GM10248 (cell line): ENCODE results near the gene CCDC201.

Experiments used
- CTCF ChIA-PET: fragments of 300-600 bp; sonication (Branson Sonifier 250); formaldehyde crosslinking; extraction: SDS; loops from one replicate; lab custom pipeline; 2021; ENCODE audit warnings: antibody characterized with exemption; lab: Yijun Ruan, JAX
- POLR2A ChIA-PET: fragments of 350-650 bp; sonication (Branson Sonifier 250); formaldehyde crosslinking; extraction: SDS; loops from one replicate; lab custom pipeline; 2020; ENCODE audit warnings: antibody characterized with exemption; lab: Yijun Ruan, JAX
- DNase-seq: peaks from one replicate; pipeline ENCODE4 v3.0.0; 2012; ENCODE audit errors: extremely low spot score
- CTCF ChIP-seq: IDR thresholded peaks from 2 replicates; pipeline ENCODE4 v1.5.1; 2012; ENCODE audit warnings: mild to moderate bottlenecking, low read depth; ENCODE audit errors: extremely low read depth, missing control alignments, control extremely low read depth

CCDC201 gene

GRCh38 chr7:45886931-45887667 is 14.2 kb upstream of the CCDC201 start:
- no peak for TF ChIP-seq CTCF

GRCh38 chr7:45885264-45885882 is 12.5 kb upstream of the CCDC201 start:
- no peak for TF ChIP-seq CTCF
- no peak for DNase-seq
- ChIA-PET CTCF (interaction anchor here (1.3 kb wide), 1 partner anchor 13 kb away, joined by 5 read pairs; the partner anchor contains the start of gene CCDC201), POLR2A (no interaction called here)

More at GRCh38 chr7:45886931-45887667, 14.2 kb upstream of the CCDC201 start:
- ChIA-PET CTCF (no interaction called here), POLR2A (no interaction called here)
- no peak for DNase-seq

- TF ChIP-seq CTCF: no peak
- POLR2A ChIA-PET: no interaction called here
- no peak for DNase-seq
- CTCF ChIA-PET: interaction anchor here (1.3 kb wide), 1 partner anchor 12 kb away, joined by 5 read pairs; the partner anchor contains the start of gene CCDC201
Measured at GRCh38 chr7:45884136-45884535, 11.3 kb upstream of the CCDC201 start.

DNA sequence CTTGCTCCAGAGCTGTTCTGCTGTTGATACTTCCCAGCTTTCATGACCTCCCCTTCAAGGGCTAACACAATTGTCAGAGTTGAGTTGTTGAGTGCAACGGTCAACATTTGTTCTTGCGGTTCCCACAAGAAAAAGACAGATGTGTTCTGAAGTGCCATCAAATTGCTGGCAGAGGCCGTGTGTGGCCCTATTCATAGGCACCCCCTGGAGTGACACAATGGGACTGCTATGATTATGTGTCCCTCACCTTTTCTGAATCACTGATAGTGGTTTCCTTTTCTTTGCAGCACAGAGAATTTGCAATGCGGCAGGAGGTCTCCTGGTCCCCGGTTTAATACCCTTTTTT is 9.6 kb upstream of the CCDC201 start:
- CTCF ChIA-PET: no interaction called here
- no peak for TF ChIP-seq CTCF
- DNase-seq: no peak
- POLR2A ChIA-PET: no interaction called here

DNA sequence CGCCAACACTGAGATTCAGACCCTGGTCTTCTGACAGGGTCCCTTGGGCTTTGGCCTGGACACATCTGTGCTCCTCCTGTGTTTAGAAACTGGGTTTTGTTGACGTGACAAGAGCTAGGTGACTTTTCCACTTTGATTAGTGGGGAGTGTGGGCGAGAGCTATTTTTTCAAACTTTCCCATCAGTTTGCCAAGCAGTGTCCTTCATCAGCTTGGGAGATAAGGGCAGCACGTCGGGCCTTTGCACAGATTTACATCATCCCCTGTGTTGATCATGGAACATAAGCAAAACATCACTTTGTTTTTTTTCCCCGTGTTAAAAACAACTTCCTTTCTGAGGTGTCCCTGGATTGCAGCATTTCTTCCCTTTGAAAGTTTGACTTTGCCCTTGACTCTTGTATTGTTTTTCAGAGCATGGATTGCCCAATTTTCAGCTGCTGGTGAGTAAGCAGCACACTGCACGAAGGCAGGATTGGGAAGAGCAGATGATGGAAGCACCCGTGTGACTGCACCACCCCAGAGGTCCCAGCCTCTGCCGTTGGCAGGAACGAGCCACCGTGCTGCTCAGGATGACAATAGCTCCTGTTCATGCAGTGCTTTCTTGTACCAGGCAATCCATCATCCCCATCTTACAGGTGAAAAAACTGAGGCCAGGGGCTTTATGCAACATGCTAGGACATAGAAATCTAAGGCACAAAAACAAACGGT is 9.0 kb upstream of the CCDC201 start:
- DNase-seq: no peak
- TF ChIP-seq CTCF: no peak
- CTCF ChIA-PET: no interaction called here
- POLR2A ChIA-PET: no interaction called here

DNA sequence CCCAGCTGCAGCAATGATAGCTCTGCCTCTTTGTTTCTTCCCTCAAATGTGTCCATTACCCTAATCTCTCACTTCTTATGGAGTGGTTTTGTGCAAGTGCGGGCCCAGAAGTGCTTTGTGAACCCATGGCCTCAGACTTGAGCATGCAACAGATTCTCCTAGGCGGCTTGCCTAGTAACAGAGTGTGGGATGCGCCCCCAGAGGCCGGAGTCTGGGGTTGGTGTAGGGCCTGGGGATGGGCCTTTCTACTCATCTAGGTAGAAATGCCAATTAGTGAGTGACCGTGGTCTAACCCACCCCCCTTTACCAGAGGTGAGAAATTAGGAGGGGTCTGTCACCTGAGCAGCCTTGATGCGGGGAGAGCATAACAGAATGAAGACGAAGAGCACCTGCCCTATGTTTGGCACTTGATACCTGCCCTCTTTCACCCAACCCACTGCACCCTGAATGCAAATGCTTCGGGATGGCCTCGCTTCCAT is 8.4 kb upstream of the CCDC201 start:
- ChIA-PET CTCF (no interaction called here), POLR2A (no interaction called here)
- no peak for TF ChIP-seq CTCF
- no peak for DNase-seq
